Right forelimb (tissue), 1 donor: ENCODE measurements around the gene PHEX.

Experiments
- DNase-seq: peaks from one replicate; pipeline ENCODE4 v3.0.0-alpha.2; 2018

The PHEX gene

DNA sequence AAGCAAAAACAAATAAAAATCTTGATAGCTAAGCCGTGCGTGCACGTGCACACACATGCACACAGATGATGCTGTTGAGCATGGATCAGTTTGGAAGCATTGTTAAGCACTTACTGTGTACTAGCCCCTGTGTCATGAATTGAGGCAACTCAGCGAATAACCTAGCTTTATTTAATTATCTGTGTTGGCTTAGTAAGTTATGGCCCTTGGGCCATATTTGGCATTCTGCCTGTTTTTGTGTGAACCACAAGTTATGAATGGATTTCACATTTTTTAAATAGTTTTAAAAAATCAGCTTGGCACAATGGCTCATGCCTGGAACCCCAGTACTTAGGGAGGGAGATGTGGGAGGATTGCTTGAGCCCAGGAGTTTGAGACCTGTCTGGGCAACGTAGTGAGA, 126.9 kb downstream of the PHEX start:
- no peak for DNase-seq

DNA sequence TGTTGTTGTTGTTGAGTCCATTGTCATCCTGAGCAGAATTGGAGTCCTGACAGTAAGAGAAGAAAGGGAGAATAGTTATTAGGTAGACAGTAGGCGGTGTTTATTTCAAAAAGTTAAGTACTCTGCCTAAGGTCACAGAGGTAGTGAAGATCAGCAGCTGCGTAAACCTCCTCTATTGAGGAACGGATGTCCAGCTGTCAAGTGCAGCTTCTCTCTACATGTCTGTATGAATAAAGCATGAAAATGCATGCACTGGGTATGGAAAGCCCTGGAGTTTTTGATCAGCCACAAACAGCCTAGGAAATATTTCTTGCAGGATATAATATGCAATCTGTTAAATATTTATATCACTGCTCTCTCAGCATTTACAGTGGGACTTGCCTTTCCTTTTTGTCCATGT, 131.2 kb downstream of the PHEX start:
- no peak for DNase-seq

DNA sequence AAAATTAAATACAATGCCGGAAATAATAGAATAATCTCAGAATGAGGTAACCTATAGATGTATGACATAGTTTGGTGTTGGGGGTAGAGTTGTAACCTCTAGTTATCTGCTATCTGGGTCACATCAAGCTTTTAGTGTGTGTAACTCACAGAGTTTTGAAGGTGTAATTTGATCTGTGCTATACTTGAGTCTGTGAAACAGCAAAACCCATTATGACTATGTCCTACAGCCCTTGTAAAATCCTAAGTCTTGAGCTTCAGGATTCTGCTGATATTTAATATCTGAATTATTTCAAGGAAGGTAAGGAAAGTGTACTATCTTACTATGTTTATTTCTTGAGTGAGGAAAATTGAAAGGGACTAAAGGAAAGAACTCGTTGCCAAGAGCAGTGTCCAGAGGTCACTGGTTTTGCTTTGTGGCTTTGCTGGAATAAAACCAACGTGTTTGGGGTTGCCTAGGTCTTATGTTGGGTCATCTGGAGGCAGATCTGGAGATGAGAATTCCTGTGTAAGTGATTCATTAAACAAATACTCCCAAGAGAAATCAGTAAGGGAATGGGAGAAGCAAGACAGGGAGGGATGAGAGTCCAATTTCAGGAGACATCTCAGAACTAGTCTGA, 132.8 kb downstream of the PHEX start:
- DNase-seq: no peak

DNA sequence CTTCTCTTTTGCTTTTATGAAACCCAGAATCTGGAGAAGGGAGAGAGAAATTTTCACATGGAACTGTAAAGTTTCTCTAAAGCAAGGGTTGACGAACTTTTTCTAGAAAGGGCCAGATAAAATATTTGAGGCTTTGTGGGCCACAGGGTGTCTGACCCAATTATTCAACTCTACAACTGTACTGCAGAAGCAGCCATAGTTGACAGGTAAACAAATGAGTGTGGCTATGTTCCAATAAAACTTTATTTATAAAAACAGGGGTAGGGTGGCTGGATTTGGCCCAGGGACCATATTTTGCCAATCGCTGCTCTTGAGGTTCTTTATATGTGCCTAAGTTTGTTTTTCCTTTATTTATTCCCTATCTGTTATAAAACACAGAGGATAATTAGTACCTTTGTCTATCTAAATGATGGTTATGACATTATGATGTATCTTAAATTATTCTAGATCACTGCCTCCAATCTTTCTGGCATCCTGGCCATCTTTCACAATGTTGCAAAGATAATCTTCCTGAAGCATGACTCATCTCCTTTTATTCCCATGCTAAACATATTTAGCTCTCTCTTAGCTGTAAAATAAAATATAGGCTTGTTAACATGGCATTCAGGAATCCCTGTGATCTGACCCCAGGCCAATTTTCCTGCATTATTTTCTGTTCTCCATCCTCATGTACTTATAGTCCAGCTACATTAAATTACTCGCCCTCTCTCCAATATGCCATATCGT, 133.8 kb downstream of the PHEX start:
- no peak for DNase-seq

DNA sequence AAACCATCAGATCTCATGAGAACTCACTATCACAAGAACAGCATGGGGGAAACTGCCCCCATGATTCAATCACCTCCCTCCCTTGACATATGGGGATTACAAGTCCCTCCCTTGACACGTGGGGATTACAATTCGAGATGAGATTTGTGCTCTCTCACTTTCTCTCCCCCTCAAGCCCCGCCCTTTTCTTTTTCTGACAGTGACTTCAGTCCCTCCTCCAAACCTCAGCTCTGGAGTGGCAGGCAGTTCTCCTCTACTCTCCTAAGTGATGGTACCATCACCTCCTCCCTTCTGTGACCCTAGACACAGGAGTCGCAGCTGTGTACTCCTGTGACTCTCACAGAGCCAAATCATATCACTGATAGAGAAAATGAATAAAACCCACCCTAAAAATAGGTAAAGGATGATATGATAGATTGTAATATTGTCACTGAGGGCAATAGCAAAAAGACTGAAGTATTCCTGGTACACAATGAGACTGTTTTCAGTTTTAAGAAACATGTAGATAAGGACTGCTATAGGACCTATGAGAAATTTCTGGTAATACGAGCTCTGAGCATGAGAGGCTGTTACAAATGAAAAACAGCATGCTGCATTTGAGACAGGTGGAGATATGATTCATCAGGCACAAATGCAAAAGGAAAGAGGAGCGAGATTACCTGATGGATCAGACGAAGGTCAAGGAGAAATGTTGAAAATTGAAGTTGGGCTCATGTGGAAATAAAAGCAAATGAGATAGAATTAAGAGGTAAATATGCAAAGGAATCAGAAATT, 139.3 kb downstream of the PHEX start:
- DNase-seq: no peak

DNA sequence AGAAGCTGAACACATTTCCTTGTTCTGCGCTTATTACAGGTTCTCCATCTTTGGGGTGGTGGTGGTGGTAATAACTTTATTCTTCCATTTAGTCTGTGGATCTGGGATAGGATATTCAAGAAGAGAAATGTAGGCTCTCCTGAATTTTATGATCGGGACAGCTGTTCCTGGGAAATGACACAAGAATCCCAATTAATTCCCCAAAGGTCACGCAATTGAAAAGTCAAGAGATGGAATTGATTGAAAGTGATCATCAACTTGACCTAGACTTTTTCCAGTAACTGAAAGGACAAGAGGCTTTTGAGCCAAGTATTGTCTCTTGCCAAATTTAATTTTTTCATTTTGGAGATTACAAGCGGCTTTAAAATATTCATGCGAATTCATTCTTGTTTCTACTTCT, 141.8 kb downstream of the PHEX start:
- no peak for DNase-seq

DNA sequence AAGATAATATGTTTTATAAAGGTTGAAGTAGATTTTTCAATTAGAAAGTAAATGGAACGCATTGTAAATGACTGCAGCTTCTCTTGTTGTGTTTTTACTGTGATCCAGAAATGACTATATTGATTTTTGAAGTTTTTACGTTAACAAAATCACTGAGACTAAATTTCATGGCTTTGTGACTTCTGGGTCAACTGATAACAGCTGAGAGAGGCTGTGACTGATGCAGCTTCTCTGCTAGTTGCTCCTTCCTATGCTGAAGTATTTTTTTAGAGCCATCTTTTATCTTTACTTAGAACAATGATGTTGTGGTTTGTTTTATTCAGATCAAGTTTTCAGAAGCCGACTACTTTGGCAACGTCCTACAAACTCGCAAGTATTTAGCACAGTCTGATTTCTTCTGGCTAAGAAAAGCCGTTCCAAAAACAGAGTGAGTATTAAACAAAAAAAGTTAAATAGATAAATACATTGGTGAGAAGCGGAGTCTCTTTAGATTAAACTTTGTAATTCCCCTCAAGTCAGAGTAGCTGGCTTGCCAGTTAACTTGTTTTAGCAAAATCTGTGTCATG, 145.9 kb downstream of the PHEX start:
- DNase-seq: no peak

DNA sequence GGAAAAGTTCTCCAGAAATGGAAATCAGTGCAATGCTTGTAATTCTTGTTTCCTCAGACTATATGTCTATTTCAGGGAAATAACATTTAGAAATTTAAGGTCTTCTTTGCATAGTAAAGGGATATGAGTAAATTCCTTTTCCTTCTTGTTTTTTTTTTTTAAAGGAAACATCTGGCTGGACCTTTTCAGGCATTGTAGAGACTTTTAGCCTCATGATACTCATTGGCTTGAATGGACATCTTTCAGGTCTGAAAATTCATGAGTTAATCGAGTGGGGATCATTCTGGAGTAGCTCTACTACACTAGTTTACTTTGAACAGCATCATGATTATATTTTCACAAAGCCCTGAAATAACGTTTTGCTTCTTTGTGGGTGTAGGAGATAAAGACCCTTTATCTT, 152.0 kb downstream of the PHEX start:
- DNase-seq: no peak

DNA sequence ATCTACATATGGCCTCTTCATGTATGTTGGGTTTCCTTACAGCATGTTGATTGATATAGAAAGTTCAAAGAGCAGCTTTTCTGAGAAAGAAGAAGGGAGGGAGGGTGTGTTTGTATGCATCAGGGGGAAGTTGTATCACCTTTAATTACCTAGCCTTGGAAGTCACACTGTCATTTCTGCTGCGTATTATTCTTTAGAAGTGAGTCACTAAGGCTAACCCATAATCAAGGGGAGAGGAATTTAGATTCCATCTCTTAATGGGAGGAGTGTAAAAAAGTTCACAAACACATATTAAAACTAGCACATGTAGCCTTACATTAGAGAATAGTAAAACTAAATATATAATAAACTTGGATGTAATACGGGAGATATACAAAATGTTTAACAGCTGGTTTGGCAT, 154.0 kb downstream of the PHEX start:
- no peak for DNase-seq

DNA sequence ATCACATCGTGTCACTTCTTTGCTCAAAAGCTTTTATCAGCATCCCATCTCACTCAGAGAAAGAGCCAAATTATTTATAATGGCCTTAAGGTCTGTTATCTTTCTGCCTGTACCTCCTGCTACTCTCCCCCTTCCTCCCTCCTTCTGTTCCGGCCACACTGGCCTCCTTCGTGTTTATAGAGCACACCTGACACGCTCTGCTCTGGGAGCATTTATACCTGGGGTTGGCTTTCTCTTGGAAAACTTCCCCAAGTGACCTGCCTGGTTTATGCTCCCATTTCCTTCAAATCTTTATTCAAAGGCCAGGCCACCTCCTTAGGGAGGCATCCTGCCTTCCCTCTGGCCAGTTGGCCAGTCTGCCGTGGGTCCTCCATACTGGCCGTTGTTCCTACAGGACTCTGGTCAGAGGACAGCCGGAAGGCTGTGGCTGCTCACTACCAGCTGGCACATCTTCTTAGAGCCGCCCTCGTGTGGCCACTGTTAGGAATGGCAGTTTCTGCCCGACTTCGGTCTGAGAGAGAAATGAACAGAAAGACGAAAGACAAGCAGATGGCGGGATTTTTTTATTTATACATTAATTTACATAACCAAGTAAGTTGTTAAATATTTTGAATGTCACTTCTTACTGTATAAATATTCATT, 160.4 kb downstream of the PHEX start:
- peak; percentile 50 for DNase-seq

DNA sequence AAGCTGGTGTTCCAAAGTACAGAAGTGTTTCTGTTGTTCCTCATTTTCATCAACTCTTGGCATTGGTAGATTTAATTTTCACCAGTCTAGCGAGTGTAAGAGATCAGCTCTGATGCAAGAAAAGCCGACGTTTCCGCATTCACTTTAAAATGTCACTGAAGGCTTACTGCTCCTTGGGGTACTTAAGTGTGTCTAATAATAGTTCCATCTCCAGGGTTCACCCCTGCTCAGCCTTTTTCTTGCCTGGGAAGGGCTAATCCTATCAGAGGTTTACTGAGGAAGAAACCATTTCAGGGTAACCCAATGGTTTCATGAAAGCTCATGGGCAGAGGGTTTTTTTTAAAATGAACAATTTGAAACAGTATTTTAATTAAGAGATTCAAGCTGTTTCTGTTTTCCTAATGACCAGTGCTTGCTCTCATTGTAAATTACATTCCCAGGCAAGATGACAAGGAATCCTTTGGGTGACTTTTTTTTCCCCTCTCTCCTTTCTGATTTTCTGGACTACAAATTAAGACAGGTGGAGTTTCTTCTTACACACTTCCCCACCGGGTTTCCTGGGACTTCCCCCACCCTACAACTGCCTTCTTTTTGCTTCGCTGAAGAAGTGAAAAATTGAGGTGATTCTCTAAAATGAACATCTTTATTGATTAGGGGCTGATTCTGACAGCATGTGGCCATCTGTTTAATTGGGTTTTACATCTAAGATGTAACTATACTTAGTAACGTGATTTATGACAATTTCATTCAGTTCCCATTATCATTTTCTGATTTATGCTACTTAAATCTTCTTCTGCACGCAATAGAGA, 161.9 kb downstream of the PHEX start:
- no peak for DNase-seq

DNA sequence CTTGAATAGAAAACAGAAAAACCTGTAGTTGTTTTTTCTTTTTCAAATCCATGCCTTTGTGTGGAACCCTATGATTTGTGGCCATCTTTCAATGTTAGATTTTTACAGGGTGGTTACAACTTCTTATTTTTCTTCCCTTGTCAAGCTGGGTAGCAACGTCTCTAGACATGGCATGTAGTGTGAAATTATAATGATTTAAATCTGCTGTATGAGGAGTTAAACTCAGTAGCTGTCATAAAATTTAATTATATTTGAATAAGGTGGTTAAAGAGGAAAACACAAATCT, 162.5 kb downstream of the PHEX start:
- DNase-seq: no peak

DNA sequence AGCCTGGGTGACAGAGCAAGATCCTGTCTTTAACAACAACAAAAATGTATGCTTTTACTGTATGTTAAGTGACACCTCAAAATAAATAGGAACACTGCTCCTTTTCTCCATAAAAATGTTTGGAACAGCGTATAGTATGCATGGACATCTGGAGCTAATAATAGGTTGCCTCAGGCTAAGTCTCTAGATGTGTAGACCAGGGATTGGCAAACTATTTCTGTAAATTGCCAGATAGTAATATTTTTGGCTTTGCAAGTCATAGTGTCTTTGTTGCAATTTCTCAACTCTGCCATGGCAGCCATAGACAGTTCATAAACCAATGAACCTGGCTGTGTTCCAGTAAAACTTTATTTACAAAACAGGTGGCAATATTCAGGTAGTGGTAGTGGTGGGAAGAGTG, 164.0 kb downstream of the PHEX start:
- no peak for DNase-seq

DNA sequence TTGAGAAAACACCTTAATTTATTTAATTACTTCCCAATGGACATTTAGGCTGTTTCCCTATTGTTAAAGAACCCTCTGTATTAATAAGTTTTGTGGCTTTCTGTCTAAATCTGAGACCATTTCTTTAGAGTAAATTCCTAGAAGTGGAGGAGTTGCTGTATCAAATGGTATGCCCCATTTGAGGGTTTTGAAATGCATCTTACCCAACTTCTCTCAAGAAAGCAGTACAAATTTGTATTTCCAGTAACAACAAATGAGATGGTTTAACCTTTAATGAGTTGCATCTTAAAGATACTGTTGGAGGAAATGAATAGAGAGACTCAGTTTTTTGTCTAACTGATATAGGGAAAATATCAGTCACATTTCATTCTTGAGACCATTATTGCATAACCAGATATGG, 170.1 kb downstream of the PHEX start:
- DNase-seq: no peak

DNA sequence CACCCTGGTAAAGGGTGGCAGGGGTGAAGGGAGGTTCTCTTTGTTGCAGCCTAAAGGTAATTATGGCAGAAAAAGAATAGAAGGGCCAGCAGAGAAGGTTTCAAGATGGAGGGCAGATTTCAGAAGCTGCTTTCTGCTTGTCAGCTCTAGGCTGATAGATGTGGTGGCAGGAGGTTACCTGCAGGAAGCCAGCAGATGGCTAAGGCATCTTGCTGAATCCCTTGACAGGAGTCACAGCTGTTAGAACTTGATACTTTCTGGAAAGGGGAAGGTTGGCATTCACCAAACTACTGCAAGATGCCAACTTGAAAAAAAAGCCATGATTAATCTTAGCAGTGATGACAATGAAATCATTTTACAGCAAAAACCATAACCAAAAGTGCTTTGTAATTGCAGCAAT, 171.1 kb downstream of the PHEX start:
- no peak for DNase-seq

DNA sequence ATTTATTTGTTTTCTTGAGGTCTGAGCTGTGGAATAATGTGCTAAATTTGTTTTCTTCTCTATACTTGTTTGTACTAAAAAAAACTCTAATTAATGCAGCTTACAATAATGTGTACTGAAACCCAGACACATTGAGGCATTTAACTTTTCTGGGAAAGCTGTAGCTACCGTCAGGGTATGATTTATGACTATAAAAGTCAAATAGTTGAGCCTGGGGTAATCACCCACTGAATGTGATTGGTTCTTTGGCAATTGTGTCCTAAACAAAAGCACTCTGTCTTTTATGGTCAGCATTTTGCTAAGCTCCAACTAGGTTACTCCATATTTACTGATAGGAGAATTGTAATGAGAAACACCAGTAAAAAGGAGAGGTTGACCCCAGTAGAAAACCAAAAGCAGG, 174.7 kb downstream of the PHEX start:
- no peak for DNase-seq

DNA sequence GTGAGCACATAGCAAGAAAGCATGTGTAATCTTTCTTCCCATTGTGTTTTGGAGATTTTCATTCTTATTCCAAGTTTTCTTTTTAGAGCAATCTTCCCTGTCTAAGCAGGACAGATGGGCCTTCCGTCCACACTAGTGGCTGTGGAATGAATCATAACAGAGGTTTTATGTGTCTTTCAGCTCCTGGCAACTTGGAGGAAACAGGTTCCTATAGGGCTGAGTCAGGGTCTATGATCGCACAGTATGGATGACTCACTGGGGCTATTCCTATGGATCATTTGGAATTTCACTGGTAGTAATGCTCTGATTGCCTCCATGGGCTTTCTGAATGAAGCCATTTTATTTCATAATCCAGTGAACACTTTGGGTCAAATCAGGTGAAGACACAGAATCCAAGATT, 188.8 kb downstream of the PHEX start:
- DNase-seq: no peak

DNA sequence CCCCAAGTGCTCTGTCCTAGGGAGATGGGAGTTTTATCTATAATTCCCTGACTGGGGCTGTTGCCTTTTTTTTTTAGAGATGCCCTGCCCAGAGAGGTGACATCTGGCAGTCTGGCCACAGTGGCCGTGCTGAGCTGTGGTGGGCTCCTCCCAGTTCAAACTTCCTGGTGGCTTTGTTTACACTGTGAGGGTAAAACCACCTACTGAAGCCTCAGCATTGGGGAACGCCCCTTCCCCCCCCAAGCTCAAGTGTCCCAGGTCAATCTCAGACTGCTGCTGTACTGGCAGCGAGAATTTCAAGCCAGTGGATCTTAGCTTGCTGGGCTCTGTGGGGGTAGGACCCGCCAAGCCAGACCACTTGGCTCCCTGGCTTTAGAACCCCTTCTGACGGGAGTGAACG, 202.3 kb downstream of the PHEX start:
- no peak for DNase-seq

DNA sequence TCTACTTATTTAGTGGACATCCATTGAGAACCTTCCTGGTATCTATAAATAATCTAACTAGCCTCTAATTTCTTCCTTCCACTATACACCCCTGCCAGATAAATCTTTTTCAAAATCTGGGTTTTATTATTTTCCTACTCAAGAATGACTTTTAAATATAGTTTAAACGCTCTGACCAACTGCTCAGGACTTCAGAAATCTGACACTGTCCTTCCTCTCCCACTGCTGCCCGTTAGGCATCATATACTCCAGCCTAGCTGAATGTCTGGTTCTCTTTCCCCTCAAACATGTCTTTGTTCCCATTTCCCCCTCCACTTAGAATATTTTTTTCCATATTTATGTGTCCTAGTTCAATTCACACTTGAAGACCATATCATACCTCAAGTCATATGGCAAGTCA, 205.4 kb downstream of the PHEX start:
- DNase-seq: no peak

DNA sequence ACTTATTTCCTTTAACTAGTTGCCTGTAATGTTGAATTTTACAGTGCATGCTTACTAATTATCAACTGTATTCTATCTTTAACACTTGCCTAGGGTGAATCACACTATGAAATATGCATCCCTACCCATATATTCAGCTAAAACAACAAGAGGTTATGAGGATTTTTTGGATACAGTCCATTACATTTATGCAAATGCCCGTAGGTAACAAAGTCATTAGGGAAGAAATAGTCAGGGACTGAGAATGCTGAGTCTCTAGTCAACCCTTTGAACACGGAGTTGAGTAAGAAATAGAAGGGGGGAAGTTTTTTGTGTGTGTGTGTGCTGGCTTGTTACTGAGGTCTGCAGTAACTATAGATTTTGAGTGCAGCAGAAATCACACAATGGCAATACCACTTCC, 214.5 kb downstream of the PHEX start:
- no peak for DNase-seq

DNA sequence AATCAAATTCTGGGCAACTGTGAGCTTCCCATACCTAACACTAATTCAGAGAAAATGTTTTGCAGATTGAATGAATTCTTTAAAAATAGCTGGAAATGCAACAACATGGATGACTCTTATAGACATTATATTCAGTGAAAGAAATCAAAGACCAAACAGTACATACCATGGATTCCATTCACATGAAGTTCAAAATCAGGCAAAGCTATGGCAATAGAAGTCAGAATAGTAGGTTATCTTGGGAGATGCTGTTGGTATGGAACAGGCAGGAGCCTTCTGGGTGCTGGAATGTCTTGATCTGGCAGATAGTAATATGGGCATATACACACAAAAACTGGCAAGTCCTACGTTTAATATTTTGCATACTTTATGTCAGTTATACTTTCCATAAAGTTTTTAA, 215.0 kb downstream of the PHEX start:
- DNase-seq: no peak

DNA sequence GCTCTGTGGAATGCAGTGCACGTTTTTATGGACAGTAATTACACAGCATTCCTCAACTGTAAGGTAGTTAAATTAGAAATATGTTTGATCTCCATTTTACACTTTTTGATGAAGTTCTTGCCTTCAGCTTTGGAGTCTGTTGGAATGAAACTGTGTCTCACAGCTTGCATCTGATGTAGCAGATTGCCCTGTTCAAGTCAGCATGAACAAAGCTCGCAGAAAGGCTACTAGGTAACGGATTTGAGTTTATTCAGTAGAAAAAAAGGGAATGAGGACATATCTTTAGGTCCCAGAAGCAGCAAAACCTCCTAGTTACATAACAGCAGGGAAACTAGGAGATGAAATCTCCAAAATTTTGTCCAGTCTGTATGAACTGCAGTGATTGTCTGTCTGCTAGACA, 216.3 kb downstream of the PHEX start:
- DNase-seq: no peak

DNA sequence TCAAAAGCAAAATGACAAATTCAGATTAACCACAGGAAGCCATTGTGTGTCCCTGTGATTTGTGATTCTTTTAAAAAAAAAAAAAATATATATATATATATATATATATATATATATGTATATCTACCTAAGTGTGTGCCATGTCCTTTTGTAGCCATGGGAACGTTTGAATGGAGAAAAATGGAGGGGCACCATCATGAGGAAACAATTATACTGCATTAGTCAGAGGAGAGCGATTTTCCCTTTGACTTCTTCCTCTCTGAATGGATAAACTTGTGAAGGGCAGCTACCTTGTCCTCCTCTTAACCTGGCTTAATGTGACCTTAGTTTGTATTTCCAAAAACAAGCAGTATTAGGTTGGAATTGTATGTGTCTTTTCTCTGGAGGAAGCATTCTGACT, 217.2 kb downstream of the PHEX start:
- no peak for DNase-seq
